Measurements from ENCODE around the gene PDE8A.

DNA sequence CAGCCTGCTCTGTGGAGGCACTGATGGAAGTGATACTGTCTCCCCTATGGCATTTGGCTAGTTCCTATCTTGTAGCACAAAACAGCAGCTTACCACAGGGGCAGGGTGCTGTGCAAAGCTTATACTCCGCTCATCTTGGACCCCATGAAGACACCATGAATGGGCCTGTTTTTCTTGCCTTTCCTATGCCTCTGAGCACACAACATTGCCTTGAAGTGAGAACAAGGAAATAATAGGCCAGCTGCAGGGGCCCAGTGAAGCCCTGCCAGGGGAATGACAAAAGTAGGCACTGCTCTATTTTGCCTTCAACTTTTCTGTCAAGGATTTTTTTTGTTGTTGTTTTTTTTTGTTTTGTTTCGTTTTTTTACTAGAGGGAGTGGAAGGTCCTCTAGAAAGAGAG, 110.3 kb downstream of the PDE8A start:
- TF ChIP-seq POLR2A (IDR thresholded peaks at IDR 0.05) (no peak), CTCF (IDR thresholded peaks at IDR 0.05) (no peak)
